ENCODE measurements around the gene CYTL1.

DNA sequence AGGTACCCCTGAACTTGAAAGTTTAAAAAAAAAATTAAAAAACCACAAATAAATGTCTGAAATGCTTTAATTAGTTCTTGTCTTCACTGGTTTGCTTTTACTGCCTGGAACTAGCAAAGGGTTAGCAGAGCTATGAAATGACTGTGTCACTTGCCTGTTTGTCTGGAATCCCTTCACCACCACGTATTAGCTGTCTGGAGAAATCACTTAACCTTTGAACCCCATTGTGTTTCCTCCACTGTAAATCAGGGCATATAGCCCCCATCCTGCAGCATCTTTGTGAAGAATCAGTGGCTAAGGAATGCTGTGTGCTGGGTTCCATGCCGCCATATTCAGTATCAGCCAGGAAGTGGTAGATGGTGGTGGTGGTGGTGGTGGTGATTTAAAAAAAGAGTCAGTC is 6.3 kb downstream of the CYTL1 start:
- no peak for TF ChIP-seq POLR2A (IDR thresholded peaks at IDR 0.05)
- TF ChIP-seq, protein P1, sequence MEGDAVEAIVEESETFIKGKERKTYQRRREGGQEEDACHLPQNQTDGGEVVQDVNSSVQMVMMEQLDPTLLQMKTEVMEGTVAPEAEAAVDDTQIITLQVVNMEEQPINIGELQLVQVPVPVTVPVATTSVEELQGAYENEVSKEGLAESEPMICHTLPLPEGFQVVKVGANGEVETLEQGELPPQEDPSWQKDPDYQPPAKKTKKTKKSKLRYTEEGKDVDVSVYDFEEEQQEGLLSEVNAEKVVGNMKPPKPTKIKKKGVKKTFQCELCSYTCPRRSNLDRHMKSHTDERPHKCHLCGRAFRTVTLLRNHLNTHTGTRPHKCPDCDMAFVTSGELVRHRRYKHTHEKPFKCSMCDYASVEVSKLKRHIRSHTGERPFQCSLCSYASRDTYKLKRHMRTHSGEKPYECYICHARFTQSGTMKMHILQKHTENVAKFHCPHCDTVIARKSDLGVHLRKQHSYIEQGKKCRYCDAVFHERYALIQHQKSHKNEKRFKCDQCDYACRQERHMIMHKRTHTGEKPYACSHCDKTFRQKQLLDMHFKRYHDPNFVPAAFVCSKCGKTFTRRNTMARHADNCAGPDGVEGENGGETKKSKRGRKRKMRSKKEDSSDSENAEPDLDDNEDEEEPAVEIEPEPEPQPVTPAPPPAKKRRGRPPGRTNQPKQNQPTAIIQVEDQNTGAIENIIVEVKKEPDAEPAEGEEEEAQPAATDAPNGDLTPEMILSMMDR (IDR thresholded peaks at IDR 0.05) = no peak

All from right lobe of liver (tissue), 4 donors.